ENCODE measurements around the gene CDC20B. TPM values are rescaled to one million over a fixed set of nuclear protein-coding genes. Genes with fewer than 3 reads are reported as not detected.

The CDC20B gene
- total RNA-seq, 4 donors from 2014 or later, result not detected

DNA sequence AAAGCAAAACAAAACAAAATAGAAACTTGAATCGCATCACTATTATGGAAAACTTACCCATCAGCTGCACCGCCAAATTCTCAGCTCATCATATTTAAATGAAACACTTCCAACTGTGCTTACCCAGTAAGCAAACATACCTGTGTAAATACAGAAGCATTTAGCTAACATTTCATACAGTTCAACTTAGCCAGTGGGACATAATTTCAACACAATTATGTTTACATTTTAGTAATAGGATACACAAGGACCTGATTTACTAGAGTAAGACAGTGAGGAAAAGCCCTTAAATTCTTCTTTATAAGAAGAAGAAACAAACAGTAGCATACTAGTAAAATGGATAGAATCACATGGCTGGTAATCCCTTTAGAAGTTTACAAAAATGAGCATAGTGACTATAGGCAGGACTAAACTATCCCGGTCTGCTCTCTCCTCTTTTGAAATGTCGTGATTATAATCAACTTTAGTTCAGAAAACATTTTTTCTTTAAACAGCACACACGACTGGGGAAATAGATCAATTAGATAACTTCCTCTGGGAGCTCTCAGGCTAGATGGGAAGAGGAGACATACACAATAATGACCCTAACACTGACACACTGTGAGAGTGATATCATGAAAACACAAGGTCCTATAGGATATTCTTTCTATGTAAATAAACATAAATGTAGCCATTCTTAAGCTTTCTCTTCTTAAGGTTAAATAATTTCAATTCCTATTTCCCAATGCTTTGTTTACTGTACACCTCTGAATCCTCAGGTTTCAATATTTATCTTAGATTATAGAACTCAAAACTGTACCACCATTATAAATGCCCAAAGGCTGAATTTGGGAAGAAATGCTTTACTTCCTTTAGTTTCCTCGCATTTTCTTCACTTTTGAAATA lies 15.9 kb upstream of the CDC20B start:
- Histone ChIP-seq H3K9me3 (no peaks in the 10 kb centered on the region), H3K4me1 (no peaks in the 10 kb centered on the region), H3K27ac (no peak overlapping the region), H3K36me3 (no peaks in the 10 kb centered on the region), H3K4me3 (no peak overlapping the region), H3K27me3 (peaks cover 0 to 90% (median 0%) of the 10 kb centered on the region in 4 donors)
- intact Hi-C loops (cut with DNase I), result no loop called here
- TF ChIP-seq POLR2A (IDR thresholded peaks at IDR 0.05) (no peak), CTCF (IDR thresholded peaks at IDR 0.05) (no peak)
- DNase-seq, result no peak
- WGBS, 2 donors, result 56 to 62% methylated on average over 6 of the region's 6 CpGs

- no peaks in the 10 kb centered on the region for H3K4me1 ChIP-seq
- intact Hi-C loops (cut with DNase I), result no loop called here
- no peaks in the 10 kb centered on the region for H3K9me3 ChIP-seq
- peaks cover 0 to 90% (median 0%) of the 10 kb centered on the region in 4 donors for H3K27me3 ChIP-seq
- WGBS, 2 donors, result 37 to 39% methylated on average over 4 of the region's 4 CpGs
- H3K27ac ChIP-seq, result no peak overlapping the region
- TF ChIP-seq CTCF (IDR thresholded peaks at IDR 0.05) (peak in 3 of 6 experiments; percentile 6 to 44 (median 29)), POLR2A (IDR thresholded peaks at IDR 0.05) (no peak)
- H3K36me3 ChIP-seq, result no peaks in the 10 kb centered on the region
- no peak overlapping the region for H3K4me3 ChIP-seq
- DNase-seq, result no peak
Observed at GRCh38 chr5:55187370-55187769, 14.4 kb upstream of the CDC20B start.

DNA sequence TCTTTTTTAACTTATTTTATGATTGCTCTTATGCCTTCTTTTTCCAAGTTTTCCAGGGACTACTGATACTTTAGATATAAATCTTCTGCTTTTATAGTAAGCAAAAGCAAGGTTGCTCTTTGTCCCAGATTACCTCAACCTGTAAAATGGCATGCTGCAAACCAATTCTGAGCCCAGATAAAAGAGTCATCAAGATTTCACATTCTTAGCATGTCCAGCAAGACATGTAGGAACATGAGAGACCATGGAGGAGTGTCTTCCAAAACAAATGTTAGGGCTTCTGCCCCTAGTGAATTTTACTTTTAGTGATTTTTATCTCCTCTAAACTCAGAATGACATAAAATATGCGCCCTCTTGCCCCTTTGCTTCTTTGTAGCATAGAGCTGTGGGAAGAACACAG lies 7.0 kb upstream of the CDC20B start:
- H3K27me3 ChIP-seq, result peaks cover 3 to 98% (median 12%) of the 10 kb centered on the region in 4 donors

DNA sequence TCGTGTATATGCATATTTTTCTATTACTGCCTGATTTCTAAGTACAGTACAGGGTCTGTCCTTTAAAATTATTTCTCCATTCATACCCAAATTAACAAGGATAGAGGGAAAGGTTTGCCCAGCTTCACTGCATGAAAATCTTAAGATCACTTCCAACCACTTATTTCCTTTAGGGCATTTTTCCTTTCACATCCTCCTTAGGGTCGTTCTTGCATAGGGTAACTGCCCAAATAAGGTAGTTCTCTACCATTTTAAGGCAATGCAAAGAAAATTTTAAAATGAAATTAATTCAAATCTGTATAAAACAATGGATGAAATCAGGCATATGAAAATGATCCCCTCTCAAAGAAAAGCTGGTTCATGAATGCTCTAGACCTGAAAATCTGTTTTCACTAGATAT lies 4.1 kb upstream of the CDC20B start:
- H3K36me3 ChIP-seq, result no peaks in the 10 kb centered on the region
- H3K27me3 ChIP-seq, result peaks cover 3 to 100% (median 22%) of the 10 kb centered on the region in 4 donors
- no peak overlapping the region for H3K4me3 ChIP-seq
- intact Hi-C loops (cut with DNase I), result no loop called here
- H3K9me3 ChIP-seq, result no peaks in the 10 kb centered on the region
- H3K4me1 ChIP-seq, result peaks cover 11 to 36% (median 26%) of the 10 kb centered on the region in 3 donors
- no peak for TF ChIP-seq CTCF (IDR thresholded peaks at IDR 0.05)
- TF ChIP-seq POLR2A (IDR thresholded peaks at IDR 0.05), result no peak
- no peak overlapping the region for H3K27ac ChIP-seq
- no peak for DNase-seq
- 7 to 11% methylated on average over 2 of the region's 2 CpGs for WGBS, 2 donors

More for the DNA sequence above, 7.0 kb upstream of the CDC20B start:
- 64 to 77% methylated on average over 1 of the region's 1 CpG for WGBS, 2 donors
- Histone ChIP-seq H3K4me3 (no peak overlapping the region), H3K9me3 (no peaks in the 10 kb centered on the region), H3K4me1 (peaks cover 4 to 16% (median 13%) of the 10 kb centered on the region in 3 donors), H3K36me3 (no peaks in the 10 kb centered on the region), H3K27ac (no peak overlapping the region)
- TF ChIP-seq POLR2A (IDR thresholded peaks at IDR 0.05) (no peak), CTCF (IDR thresholded peaks at IDR 0.05) (no peak)
- intact Hi-C loops (cut with DNase I), result no loop called here
- DNase-seq, result no peak

DNA sequence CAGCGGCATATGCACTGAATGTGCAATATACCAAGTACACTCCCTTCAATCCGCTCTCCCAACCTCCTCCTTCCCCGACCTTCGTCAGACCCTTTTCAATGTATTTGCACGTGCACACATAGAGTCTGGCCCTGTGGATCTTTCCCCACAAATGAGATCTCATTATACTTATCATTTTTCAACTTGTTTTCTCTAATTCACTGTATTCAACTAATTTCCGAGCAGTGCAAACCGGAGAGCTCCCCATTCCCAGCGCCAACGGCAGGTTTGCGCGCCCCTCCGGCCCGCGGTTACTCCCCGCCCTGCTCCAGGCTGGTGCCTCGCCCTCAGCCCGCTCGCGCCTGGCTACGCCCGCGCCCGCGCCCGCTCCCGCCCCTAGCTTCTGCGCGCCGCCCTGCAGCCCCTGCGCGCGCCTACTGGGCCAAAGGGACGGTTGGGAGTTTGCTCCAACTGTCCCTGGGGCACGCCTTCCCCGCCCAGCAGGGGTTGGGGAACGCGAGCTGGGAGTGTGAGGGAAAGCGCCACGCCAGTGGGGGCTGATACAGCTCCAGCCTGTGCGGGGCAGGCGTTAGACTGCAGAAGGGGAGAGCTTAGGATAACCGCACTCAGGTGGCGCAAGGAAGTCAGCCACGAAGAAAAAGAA lies 3.3 kb upstream of the CDC20B start:
- peaks cover 11 to 40% (median 26%) of the 10 kb centered on the region in 3 donors for H3K4me1 ChIP-seq
- intact Hi-C loops (cut with DNase I), result no loop called here
- WGBS, 2 donors, result 1 to 2% methylated on average over 23 to 24 of the region's 44 CpGs
- peak overlapping the region; percentile 9 to 62 (median 24) for H3K4me3 ChIP-seq
- H3K9me3 ChIP-seq, result no peaks in the 10 kb centered on the region
- TF ChIP-seq CTCF (IDR thresholded peaks at IDR 0.05), result peak in 5 of 6 experiments; percentile 34 to 81 (median 64)
- TF ChIP-seq POLR2A (IDR thresholded peaks at IDR 0.05), result no peak
- DNase-seq, result no peak
- no peak overlapping the region for H3K27ac ChIP-seq
- H3K27me3 ChIP-seq, result peaks cover 3 to 98% (median 22%) of the 10 kb centered on the region in 4 donors
- H3K36me3 ChIP-seq, result no peaks in the 10 kb centered on the region
